B cell (primary cell): ENCODE results near the gene OR10J1. TPM values are rescaled to one million over a fixed set of nuclear protein-coding genes. Genes with fewer than 3 reads are reported as not detected.

Experiments
- ATAC-seq: fragments of 200-7000 bp; cut with Tn5 transposase; one replicate; pipeline ENCODE4 v1.10.0; 2021; ENCODE audit warnings: low read depth, mild to moderate bottlenecking, moderate number of reproducible peaks, moderate library complexity
- CTCF ChIA-PET: fragments of 350-600 bp; sonication (Branson Sonifier 250); formaldehyde crosslinking; loops from one replicate; lab custom pipeline; 2021; ENCODE audit warnings: antibody characterized with exemption, inconsistent platforms; lab: Charles Lee
- POLR2A ChIA-PET: fragments of 350-600 bp; sonication (Branson Sonifier 250); formaldehyde crosslinking; loops from one replicate; lab custom pipeline; 2021; ENCODE audit warnings: antibody characterized with exemption; lab: Charles Lee
- DNase-seq: peaks from one replicate; pipeline ENCODE4 v3.0.0; 2013
- H2AFZ ChIP-seq: 2 replicates; pipeline ENCODE4 v1.6.1; 2012; ENCODE audit warnings: mild to moderate bottlenecking, low read depth, low read length; ENCODE audit not compliant: insufficient read depth, poor library complexity, severe bottlenecking
- H3K27ac ChIP-seq, 2 donors: 1 replicate in 1 of 2; 2 replicates in 1 of 2; pipeline ENCODE4 v1.5.1; 2012 to 2013; ENCODE audit warnings: low read length in 2 of 2, mild to moderate bottlenecking in 2 of 2, moderate library complexity in 1 of 2
- H3K27me3 ChIP-seq, 4 experiments: fragments of 200-600 bp in 1 of 4; sonication (generic) in 1 of 4; replicated peaks in 1 of 4; 1 replicate in 2 of 4; 2 replicates in 2 of 4; pipeline versions ENCODE4 v1.6.1 to v1.7.0; 2013 to 2016; ENCODE audit warnings: low read length in 3 of 4, mild to moderate bottlenecking in 2 of 4, mixed read lengths in 1 of 4, moderate library complexity in 1 of 4; ENCODE audit not compliant: insufficient read depth in 4 of 4, control insufficient read depth in 3 of 4; ENCODE audit errors: control extremely low read depth in 1 of 4
- H3K36me3 ChIP-seq, 2 experiments: replicated peaks in 1 of 2; 1 replicate in 1 of 2; 2 replicates in 1 of 2; pipeline versions ENCODE4 v1.6.1 to v1.7.1; 2013; ENCODE audit warnings: low read length in 1 of 2; ENCODE audit not compliant: insufficient read depth in 2 of 2, control insufficient read depth in 1 of 2; ENCODE audit errors: control extremely low read depth in 1 of 2, extremely low read depth in 1 of 2
- H3K4me1 ChIP-seq, 2 donors: fragments of 200-600 bp in 1 of 2; sonication (generic) in 1 of 2; 1 replicate in 1 of 2; 2 replicates in 1 of 2; pipeline versions ENCODE4 v1.5.1 to v1.6.1; 2013 to 2017; ENCODE audit warnings: low read length in 2 of 2; ENCODE audit not compliant: control insufficient read depth in 2 of 2, insufficient read depth in 2 of 2
- H3K4me2 ChIP-seq: replicated peaks from 2 replicates; pipeline ENCODE3; 2012; ENCODE audit warnings: mild to moderate bottlenecking, low read depth, low read length; ENCODE audit not compliant: poor library complexity, severe bottlenecking
- H3K4me3 ChIP-seq, 5 experiments: fragments of 200-600 bp in 1 of 5; sonication (generic) in 1 of 5; 1 replicate in 3 of 5; 2 replicates in 2 of 5; pipeline versions ENCODE4 v1.5.1 to v1.7.0; 2011 to 2016; ENCODE audit warnings: low read length in 4 of 5, mild to moderate bottlenecking in 4 of 5, low read depth in 2 of 5, control low read depth in 1 of 5, moderate library complexity in 1 of 5; ENCODE audit not compliant: insufficient read depth in 1 of 5; ENCODE audit errors: control extremely low read depth in 1 of 5, extremely low read depth in 1 of 5
- H3K79me2 ChIP-seq: fragments of 200-600 bp; sonication (generic); one replicate; pipeline ENCODE4 v1.6.0; 2016; ENCODE audit warnings: low read length; ENCODE audit not compliant: control insufficient read depth, insufficient read depth
- H3K9ac ChIP-seq: fragments of 200-600 bp; sonication (generic); 2 replicates; pipeline ENCODE4 v1.6.1; 2017; ENCODE audit warnings: mild to moderate bottlenecking, low read length, moderate library complexity
- H3K9me3 ChIP-seq, 3 donors: one replicate each; pipeline versions ENCODE4 v1.6.1 to v1.7.1; 2013; ENCODE audit warnings: low read length in 2 of 3; ENCODE audit not compliant: control insufficient read depth in 2 of 3, insufficient read depth in 1 of 3; ENCODE audit errors: control extremely low read depth in 1 of 3
- H4K20me1 ChIP-seq: 2 replicates; pipeline ENCODE4 v1.6.0; 2012; ENCODE audit warnings: mild to moderate bottlenecking, low read length; ENCODE audit not compliant: insufficient read depth, control insufficient read depth, poor library complexity, severe bottlenecking
- H3K27ac Mint-ChIP-seq: one replicate; pipeline ENCODE4 v1.8.0; 2021; ENCODE audit warnings: mixed read lengths
- H3K27me3 Mint-ChIP-seq: one replicate; pipeline ENCODE4 v1.8.0; 2021; ENCODE audit warnings: mixed read lengths
- H3K4me1 Mint-ChIP-seq: one replicate; pipeline ENCODE4 v1.8.0; 2021; ENCODE audit warnings: mixed read lengths
- H3K4me3 Mint-ChIP-seq: one replicate; pipeline ENCODE4 v1.8.0; 2021; ENCODE audit warnings: mixed read lengths
- H3K9me3 Mint-ChIP-seq: one replicate; pipeline ENCODE4 v1.8.0; 2022; ENCODE audit warnings: mixed read lengths; ENCODE audit not compliant: insufficient read depth
- EZH2 ChIP-seq: IDR thresholded peaks from 2 replicates; pipeline ENCODE4 v1.6.1; 2012; ENCODE audit warnings: borderline replicate concordance, low read depth, mild to moderate bottlenecking, moderate library complexity, low read length; ENCODE audit not compliant: insufficient read depth, poor library complexity, severe bottlenecking
- WGBS: methylation state at CpG from one replicate; pipeline ENCODE4 v1.1.5; 2013; ENCODE audit warnings: missing lambda C conversion rate; ENCODE audit not compliant: insufficient coverage; 5-methylcytosine and 5-hydroxymethylcytosine counted together
- intact Hi-C: fragments of 100-400 bp; cut with micrococcal nuclease; formaldehyde crosslinking; loops from one replicate; pipeline ENCODE4 v1.10.0; 2022
- polyA plus RNA-seq: library from polyadenylated mRNA; depleted of rRNA; stranded (reverse); fragments of >200 nt; gene quantifications from 2 replicates; pipeline ENCODE4 v1.2.3, GENCODE V29; 2012
- total RNA-seq, 2 donors: library from RNA; stranded (reverse); fragments of 120-200 nt in 1 of 2; gene quantifications; 1 replicate in 1 of 2; 2 replicates in 1 of 2; pipeline versions ENCODE4 v1.2.3 to v1.2.4, GENCODE V29; 2013 to 2022
- TF ChIP-seq, protein P1 (sequence below): fragments of 200-600 bp; IDR thresholded peaks from one replicate; pipeline ENCODE4 v1.8.0; 2022; ENCODE audit warnings: antibody characterized with exemption, mild to moderate bottlenecking

The OR10J1 gene
- total and polyA plus RNA-seq, 2 donors (not counting 1 experiment from before 2014, with no cell fraction given), result not detected

GRCh38 chr1:159468321-159468720, 28.8 kb downstream of the OR10J1 start:
- CTCF ChIA-PET, result no interaction called here
- H3K9ac ChIP-seq, result no peak overlapping the region
- no peak for ATAC-seq
- no CpG with 5 or more reads among the region's 2 CpGs for WGBS
- intact Hi-C loops, result no loop called here
- no peak for TF ChIP-seq EZH2
- TF ChIP-seq, protein P1, sequence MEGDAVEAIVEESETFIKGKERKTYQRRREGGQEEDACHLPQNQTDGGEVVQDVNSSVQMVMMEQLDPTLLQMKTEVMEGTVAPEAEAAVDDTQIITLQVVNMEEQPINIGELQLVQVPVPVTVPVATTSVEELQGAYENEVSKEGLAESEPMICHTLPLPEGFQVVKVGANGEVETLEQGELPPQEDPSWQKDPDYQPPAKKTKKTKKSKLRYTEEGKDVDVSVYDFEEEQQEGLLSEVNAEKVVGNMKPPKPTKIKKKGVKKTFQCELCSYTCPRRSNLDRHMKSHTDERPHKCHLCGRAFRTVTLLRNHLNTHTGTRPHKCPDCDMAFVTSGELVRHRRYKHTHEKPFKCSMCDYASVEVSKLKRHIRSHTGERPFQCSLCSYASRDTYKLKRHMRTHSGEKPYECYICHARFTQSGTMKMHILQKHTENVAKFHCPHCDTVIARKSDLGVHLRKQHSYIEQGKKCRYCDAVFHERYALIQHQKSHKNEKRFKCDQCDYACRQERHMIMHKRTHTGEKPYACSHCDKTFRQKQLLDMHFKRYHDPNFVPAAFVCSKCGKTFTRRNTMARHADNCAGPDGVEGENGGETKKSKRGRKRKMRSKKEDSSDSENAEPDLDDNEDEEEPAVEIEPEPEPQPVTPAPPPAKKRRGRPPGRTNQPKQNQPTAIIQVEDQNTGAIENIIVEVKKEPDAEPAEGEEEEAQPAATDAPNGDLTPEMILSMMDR, result no peak
- H3K27ac ChIP-seq, result no peak overlapping the region
- H2AFZ ChIP-seq, result no peak overlapping the region
- no peaks in the 10 kb centered on the region for H3K9me3 Mint-ChIP-seq
- no peak overlapping the region for H3K4me3 Mint-ChIP-seq
- no peaks in the 10 kb centered on the region for H3K9me3 ChIP-seq
- no peaks in the 10 kb centered on the region for H3K36me3 ChIP-seq
- no peak overlapping the region for H3K4me2 ChIP-seq
- peaks cover 6% of the 10 kb centered on the region for H3K27me3 Mint-ChIP-seq
- H4K20me1 ChIP-seq, result no peaks in the 10 kb centered on the region
- no peak for DNase-seq
- no peaks in the 10 kb centered on the region for H3K79me2 ChIP-seq
- no peak overlapping the region for H3K4me3 ChIP-seq
- no peaks in the 10 kb centered on the region for H3K4me1 ChIP-seq
- H3K4me1 Mint-ChIP-seq, result no peaks in the 10 kb centered on the region
- peaks cover 0 to 5% (median 0%) of the 10 kb centered on the region in 4 experiments for H3K27me3 ChIP-seq
- POLR2A ChIA-PET, result no interaction called here
- H3K27ac Mint-ChIP-seq, result no peak overlapping the region

DNA sequence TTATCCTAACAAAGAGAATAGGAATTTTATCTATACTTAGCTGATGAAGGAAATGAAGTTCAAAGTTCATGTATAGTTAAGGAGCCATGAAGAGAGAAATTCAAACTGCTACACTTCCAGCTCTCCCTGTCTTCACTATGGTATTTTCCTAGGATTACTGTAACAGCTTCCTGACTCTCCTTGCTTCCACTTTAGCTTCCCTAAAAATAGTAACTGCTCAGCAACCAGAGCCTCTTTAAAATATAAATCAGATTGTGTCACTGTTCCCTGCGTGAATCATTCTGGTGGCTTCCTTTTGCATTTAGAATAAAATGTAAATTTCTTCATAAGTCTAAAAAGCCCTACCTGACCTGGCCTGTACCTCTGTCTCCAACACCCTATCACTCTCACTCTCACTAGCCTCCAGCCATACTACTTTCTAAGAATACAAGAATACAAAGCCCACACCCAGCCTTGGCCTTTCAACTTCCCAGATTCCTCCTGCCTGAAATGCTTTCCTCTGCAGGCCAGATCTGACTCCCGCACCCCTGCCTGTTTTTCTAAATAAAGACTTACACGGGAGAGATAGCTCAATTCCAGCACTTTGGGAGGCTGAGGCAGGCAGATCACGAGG, 30.5 kb downstream of the OR10J1 start:
- TF ChIP-seq EZH2, result no peak
- TF ChIP-seq, protein P1, result no peak
- Histone ChIP-seq H3K9me3 (no peaks in the 10 kb centered on the region), H2AFZ (no peak overlapping the region), H3K4me1 (no peaks in the 10 kb centered on the region), H3K27ac (no peak overlapping the region), H3K4me3 (no peak overlapping the region), H3K27me3 (peaks cover 0 to 6% (median 0%) of the 10 kb centered on the region in 4 experiments), H3K79me2 (no peaks in the 10 kb centered on the region), H3K9ac (no peak overlapping the region), H3K4me2 (no peak overlapping the region), H3K36me3 (no peaks in the 10 kb centered on the region), H4K20me1 (no peaks in the 10 kb centered on the region)
- intact Hi-C loops, result no loop called here
- Mint-ChIP-seq H3K27ac (no peak overlapping the region), H3K27me3 (peaks cover 6% of the 10 kb centered on the region), H3K4me1 (no peaks in the 10 kb centered on the region), H3K4me3 (no peak overlapping the region), H3K9me3 (no peaks in the 10 kb centered on the region)
- CTCF ChIA-PET, result no interaction called here
- DNase-seq, result no peak
- ATAC-seq, result no peak
- 73% methylated on average over 3 of the region's 4 CpGs for WGBS
- POLR2A ChIA-PET, result no interaction called here
